ENCODE measurements around the gene STPG4. TPM values are rescaled to one million over a fixed set of nuclear protein-coding genes. Genes with fewer than 3 reads are reported as not detected.

STPG4 gene
- 0.07 TPM in 1 of 5 replicates, not detected in the others for total RNA-seq (2022; extraction: Qiagen RNA extraction)

GRCh38 chr2:47155091-47155876 lies at the start of gene STPG4:
STPG4 (minus strand) TSS chr2:47155308; CDS start chr2:47155251, 57 bp downstream.

Other genes starting within 250 kb of the STPG4 start
- 98.8 to 119 TPM (median 116 TPM) in 5 replicates for gene MCFD2, start 239.5 kb downstream of the STPG4 start, total RNA-seq (2022; extraction: Qiagen RNA extraction)
- 31.6 to 44.4 TPM (median 40.6 TPM) in 5 replicates for gene TTC7A, start 214.1 kb downstream of the STPG4 start, total RNA-seq (2022; extraction: Qiagen RNA extraction)
- gene CALM2, start 21.2 kb upstream of the STPG4 start, total RNA-seq (2022; extraction: Qiagen RNA extraction) = 974 to 1,227 TPM (median 1,084 TPM) in 5 replicates
- 3.4 to 5.1 TPM (median 4.1 TPM) in 5 replicates for gene EPCAM, start 214.0 kb upstream of the STPG4 start, total RNA-seq (2022; extraction: Qiagen RNA extraction)
- 33.4 to 37.9 TPM (median 36.9 TPM) in 5 replicates for gene MSH2, start 247.8 kb upstream of the STPG4 start, total RNA-seq (2022; extraction: Qiagen RNA extraction)

Data from A549 treated with dexamethasone at 1 μM for 4 hours (cell line).